NT2/D1 (cell line): ENCODE data around the gene HNRNPH3.

Experiments used
- SUZ12 ChIP-seq: IDR thresholded peaks from 2 replicates; pipeline ENCODE4 v1.6.1; 2011; ENCODE audit not compliant: insufficient read length, insufficient read depth; ENCODE audit errors: extremely low read depth
- YY1 ChIP-seq: IDR thresholded peaks from 2 replicates; pipeline ENCODE4 v1.6.1; 2011; ENCODE audit not compliant: insufficient read length, insufficient read depth
- ZNF274 ChIP-seq: IDR thresholded peaks from 2 replicates; pipeline ENCODE4 v1.6.1; 2011; ENCODE audit warnings: mild to moderate bottlenecking, low read depth, low read length

- TF ChIP-seq ZNF274 (no peak), YY1 (no peak), SUZ12 (no peak)
Measured at GRCh38 chr10:68302503-68302823, 29.4 kb upstream of the HNRNPH3 start.
